GM12873 (cell line): ENCODE measurements around the gene LRMDA.

Experiments used
- CTCF ChIP-seq: IDR thresholded peaks from 2 replicates; pipeline ENCODE4 v1.5.1; 2012; ENCODE audit warnings: low read depth, mild to moderate bottlenecking, moderate library complexity, low read length, control low read depth; ENCODE audit not compliant: insufficient read depth; ENCODE audit errors: missing control alignments

The LRMDA gene

DNA sequence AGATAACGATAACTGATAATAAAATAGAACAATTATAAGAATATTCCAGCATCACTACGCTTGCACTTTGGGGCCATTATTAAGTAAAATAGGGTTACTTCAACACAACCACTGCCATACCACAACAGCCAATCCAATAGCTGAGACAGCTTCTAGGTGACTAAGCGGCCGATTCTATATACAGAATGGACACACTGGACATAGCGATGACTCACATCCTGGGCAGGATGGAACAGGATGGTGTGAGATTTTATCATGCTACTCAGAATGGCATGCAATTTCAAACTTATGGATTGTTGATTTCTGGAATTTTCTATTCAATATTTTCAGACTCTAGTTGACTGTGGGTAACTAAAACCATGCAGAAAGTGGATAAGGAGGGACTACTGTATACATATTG, 920.9 kb downstream of the LRMDA start:
- TF ChIP-seq CTCF = no peak

DNA sequence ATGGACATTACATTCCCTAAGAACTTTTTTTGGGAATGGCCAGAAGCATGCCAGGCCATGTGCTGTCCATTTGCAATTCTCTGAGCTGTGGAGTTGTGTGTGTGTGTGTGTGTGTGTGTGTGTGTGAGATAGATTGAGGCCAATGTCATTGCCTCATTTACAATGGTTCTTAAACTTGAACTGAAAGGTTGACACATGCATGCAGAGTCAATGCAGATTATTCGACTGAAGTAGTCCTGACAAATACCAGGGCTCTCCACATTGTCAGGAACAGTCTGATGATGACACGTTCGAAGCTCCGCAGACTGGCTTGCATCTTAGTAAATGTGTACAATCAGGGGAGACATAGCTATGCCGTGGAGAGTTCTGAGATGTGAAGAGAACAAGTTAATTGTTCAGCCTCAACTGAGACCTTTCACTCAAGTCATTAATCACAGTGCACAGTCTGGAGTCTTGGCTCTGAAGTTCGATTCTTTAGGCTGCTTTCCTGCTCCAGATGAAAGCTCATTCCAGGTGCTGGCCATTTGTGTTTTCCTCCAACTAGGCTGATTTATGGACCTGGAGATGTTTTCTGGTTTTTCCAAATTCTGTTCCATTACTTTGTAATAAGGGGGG, 921.9 kb downstream of the LRMDA start:
- no peak for TF ChIP-seq CTCF

- TF ChIP-seq CTCF = no peak
Observed at GRCh38 chr10:76354212-76354738, 922.9 kb downstream of the LRMDA start.

- TF ChIP-seq CTCF = no peak
Observed at GRCh38 chr10:76354921-76355320, 923.5 kb downstream of the LRMDA start.

- TF ChIP-seq CTCF = no peak
Observed at GRCh38 chr10:76356557-76356956, 925.1 kb downstream of the LRMDA start.

DNA sequence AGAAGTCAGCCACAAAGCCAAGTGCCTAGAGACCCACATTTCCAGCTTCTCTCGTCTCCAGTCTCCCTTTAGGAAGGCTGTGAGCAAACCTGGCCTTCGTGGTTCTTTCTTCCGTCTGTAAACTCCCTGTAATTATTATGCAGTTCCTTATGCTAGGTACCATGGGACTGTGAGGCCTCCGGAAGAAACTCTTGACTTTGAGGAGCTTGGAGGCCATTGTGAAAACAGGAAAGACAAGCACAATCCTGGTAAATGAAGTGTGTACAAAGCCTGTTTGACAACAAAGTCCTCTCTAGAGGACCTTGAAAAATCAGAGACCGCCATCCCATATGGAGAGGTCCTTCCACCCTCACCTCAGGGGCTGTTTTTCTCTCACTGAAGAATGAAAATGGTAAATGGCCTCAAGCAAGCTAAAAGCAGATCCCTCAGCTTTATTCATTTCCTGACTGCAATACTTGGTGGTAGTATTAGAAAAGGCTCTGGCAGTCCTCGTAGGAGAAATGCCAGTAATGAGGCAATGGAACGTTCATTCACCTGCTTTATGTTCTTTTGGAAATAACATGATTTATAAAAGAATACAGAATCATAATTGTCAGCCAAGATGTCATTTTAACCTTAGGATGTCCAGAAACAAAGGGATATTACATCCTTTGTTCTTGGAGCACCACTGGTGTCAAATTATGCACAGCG, 926.4 kb downstream of the LRMDA start:
- no peak for TF ChIP-seq CTCF

DNA sequence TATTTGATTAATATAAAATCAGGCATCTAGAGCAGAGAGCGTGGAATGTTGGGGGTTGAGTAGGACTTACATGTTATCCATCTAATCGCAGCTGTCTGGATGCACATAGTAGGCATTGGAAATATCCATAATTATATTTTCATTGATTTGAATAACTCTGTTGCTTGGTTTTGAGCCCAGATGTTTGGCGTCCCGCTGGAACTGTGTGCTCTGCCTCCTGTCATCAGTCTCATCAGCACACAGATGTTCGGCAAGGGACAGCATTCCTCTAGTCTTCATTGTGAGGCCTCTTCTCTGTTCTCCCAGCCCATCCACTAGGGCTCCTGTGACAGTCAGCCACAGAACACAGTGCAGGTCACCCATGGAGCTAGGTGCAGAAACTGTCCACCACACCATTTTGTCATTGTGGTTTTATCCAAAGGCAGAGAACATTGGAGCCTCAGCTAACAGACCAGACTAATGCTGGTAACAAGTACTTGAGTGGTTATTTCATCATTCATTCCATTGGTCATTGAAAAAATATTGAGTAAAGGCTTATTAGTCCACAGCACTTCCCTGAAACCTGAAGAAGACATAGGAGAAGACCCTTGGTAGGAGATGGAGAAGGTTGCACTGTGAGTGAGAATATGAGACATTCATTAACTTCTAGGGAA, 927.4 kb downstream of the LRMDA start:
- TF ChIP-seq CTCF = no peak
